Bronchial epithelial cell (primary cell): ENCODE data around the gene MRGPRD. TPM values are rescaled to one million over a fixed set of nuclear protein-coding genes. Genes with fewer than 3 reads are reported as not detected.

ENCODE experiments used
- DNase-seq: peaks from one replicate; pipeline ENCODE4 v3.0.0-alpha.2; 2010; ENCODE audit warnings: low read depth
- FAIRE-seq: peaks from 2 replicates; lab custom pipeline; 2011; peaks lifted over from hg19 to GRCh38; lab: Jason Lieb, UNC
- H3K27me3 ChIP-seq: 2 replicates; pipeline ENCODE4 v1.5.1; 2011; ENCODE audit warnings: low read length; ENCODE audit not compliant: control insufficient read depth, insufficient read depth
- H3K36me3 ChIP-seq: 2 replicates; pipeline ENCODE4 v1.5.1; 2011; ENCODE audit warnings: low read length; ENCODE audit not compliant: control insufficient read depth, insufficient read depth
- H3K4me3 ChIP-seq: 2 replicates; pipeline ENCODE4 v1.5.1; 2011; ENCODE audit warnings: mild to moderate bottlenecking, low read depth, low read length, control low read depth
- CTCF ChIP-seq: IDR thresholded peaks from 2 replicates; pipeline ENCODE4 v1.5.1; 2011; ENCODE audit warnings: mild to moderate bottlenecking, moderate library complexity, low read length, control low read depth, inconsistent platforms; ENCODE audit not compliant: insufficient read depth, severe bottlenecking
- total RNA-seq: library from RNA; depleted of rRNA; stranded (reverse); fragments of >200 nt; gene quantifications from 2 replicates; pipeline ENCODE4 v1.2.1, GENCODE V29; 2014

The MRGPRD gene
- total RNA-seq, 1 donor from 2014 or later = not detected

DNA sequence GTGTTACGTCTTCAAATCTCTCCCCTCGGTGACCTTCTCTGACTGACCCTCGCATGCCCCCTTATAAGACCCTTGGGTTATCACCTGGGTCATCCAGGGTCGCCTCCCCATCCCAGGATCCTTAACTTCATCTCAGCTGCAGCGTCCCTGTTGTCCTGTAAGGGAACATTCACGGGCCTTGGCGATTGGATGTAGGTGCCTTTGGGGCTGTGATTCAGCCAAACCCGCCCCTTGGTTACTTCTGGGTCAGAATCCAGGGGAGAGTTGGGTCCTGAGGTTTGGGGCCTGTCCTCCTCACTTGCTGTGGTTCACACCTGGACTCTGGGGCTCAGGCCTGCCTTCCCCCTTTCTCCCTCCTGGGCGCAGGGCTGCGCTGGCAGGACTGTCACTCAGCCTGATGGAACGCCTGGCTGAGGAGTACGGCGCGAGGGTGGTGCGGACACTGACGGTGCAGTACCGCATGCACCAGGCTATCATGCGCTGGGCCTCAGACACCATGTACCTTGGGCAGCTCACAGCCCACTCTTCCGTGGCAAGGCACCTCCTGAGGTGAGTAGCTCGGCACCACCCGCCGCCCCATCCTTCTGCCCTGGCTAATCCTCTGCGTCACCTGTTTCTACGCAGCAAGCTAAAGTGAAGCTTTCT, 47.7 kb downstream of the MRGPRD start:
- Histone ChIP-seq H3K27me3 (no peaks in the 10 kb centered on the region), H3K4me3 (no peak overlapping the region), H3K36me3 (peaks cover 20% of the 10 kb centered on the region)
- DNase-seq = no peak
- no peak for FAIRE-seq
- no peak for TF ChIP-seq CTCF

DNA sequence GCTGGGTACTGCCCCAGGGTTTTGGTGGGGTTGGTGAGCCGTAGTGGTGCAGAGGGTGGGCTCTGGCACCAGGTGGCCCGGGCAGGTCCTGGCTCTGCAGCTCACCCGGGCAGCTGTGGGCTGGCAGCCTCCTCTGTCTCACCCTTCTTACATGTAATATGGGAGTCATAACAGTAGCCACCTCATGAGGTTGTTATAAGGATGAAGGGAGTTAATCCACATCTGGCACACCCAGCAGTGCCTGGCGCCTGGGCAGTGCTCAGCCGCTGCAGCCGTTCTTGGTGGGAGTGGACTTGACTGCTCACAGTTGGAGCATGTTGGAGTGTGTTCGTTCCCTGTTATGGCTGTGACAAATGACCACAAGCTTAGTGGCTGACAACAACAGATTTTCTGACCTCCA, 48.4 kb downstream of the MRGPRD start:
- no peak overlapping the region for H3K4me3 ChIP-seq
- no peak for TF ChIP-seq CTCF
- no peaks in the 10 kb centered on the region for H3K27me3 ChIP-seq
- DNase-seq (no peak), FAIRE-seq (no peak)
- peaks cover 24% of the 10 kb centered on the region for H3K36me3 ChIP-seq

DNA sequence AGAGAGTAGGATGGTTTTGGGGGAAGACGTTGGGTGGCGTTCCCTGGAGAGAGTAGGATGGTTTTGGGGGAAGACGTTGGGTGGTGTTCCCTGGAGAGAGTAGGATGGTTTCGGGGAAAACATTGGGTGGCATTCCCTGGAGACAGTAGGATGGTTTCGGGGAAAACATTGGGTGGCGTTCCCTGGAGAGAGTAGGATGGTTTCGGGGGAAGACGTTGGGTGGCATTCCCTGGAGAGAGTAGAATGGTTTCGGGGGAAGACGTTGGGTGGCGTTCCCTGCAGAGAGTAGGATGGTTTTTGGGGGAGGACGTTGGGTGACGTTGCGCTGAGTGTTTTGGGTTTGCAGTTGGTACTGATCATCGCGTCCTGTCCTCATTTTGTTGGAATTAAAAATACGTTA, 48.9 kb downstream of the MRGPRD start:
- Histone ChIP-seq H3K27me3 (no peaks in the 10 kb centered on the region), H3K4me3 (no peak overlapping the region), H3K36me3 (peaks cover 24% of the 10 kb centered on the region)
- no peak for FAIRE-seq
- no peak for TF ChIP-seq CTCF
- DNase-seq = no peak

- no peaks in the 10 kb centered on the region for H3K27me3 ChIP-seq
- H3K36me3 ChIP-seq = peaks cover 22% of the 10 kb centered on the region
- TF ChIP-seq CTCF = no peak
- DNase-seq (no peak), FAIRE-seq (no peak)
- H3K4me3 ChIP-seq = no peak overlapping the region
Observed at GRCh38 chr11:68930991-68931855, 49.6 kb downstream of the MRGPRD start.

Other genes starting within 250 kb of the MRGPRD start
- 1.4 and 2.4 TPM in 2 replicates for gene TESMIN, start 229.5 kb downstream of the MRGPRD start, total RNA-seq
- gene CPT1A, start 139.1 kb downstream of the MRGPRD start, total RNA-seq = 29.2 and 35.3 TPM in 2 replicates
- 50.8 and 65.0 TPM in 2 replicates for gene MRPL21, start 77.2 kb downstream of the MRGPRD start, total RNA-seq
- 8.7 and 10.2 TPM in 2 replicates for gene IGHMBP2, start 77.1 kb downstream of the MRGPRD start, total RNA-seq
- 0.53 TPM in 1 of 2 replicates, not detected in the other for gene MRGPRF, start 32.3 kb upstream of the MRGPRD start, total RNA-seq
- 4.5 and 6.5 TPM in 2 replicates for gene TPCN2, start 67.9 kb upstream of the MRGPRD start, total RNA-seq
- 0.26 and 0.38 TPM in 2 replicates for gene SMIM38, start 174.9 kb upstream of the MRGPRD start, total RNA-seq